Liver (tissue), 9 donors: ENCODE measurements around the gene NUB1. TPM values are rescaled to one million over a fixed set of nuclear protein-coding genes. Genes with fewer than 3 reads are reported as not detected.

Experiments
- DNase-seq: peaks from one replicate; pipeline ENCODE4 v3.0.0-alpha.2; 2017; ENCODE audit warnings: low spot score
- H3K27ac ChIP-seq, 2 donors: one replicate each; pipeline ENCODE4 v1.7.0; 2013; ENCODE audit warnings: inconsistent platforms in 2 of 2, low read length in 2 of 2, control low read depth in 1 of 2, low read depth in 1 of 2, mild to moderate bottlenecking in 1 of 2
- H3K27me3 ChIP-seq, 4 donors: one replicate each; pipeline versions ENCODE4 v1.6.1 to v1.7.0; 2013; ENCODE audit warnings: low read length in 3 of 4, inconsistent platforms in 1 of 4, mild to moderate bottlenecking in 1 of 4, moderate library complexity in 1 of 4; ENCODE audit not compliant: control insufficient read depth in 4 of 4, insufficient read depth in 4 of 4
- H3K36me3 ChIP-seq, 4 donors: one replicate each; pipeline versions ENCODE4 v1.6.1 to v1.7.0; 2013; ENCODE audit warnings: low read length in 3 of 4, mild to moderate bottlenecking in 3 of 4, low read depth in 1 of 4, moderate library complexity in 1 of 4; ENCODE audit not compliant: control insufficient read depth in 4 of 4, insufficient read depth in 3 of 4
- H3K4me1 ChIP-seq, 4 donors: one replicate each; pipeline versions ENCODE4 v1.6.1 to v1.7.0; 2013; ENCODE audit warnings: low read length in 3 of 4, mild to moderate bottlenecking in 3 of 4, moderate library complexity in 1 of 4; ENCODE audit not compliant: control insufficient read depth in 4 of 4, insufficient read depth in 4 of 4
- H3K4me3 ChIP-seq, 3 donors: one replicate each; pipeline versions ENCODE4 v1.6.1 to v1.7.0; 2013; ENCODE audit warnings: low read length in 3 of 3, control low read depth in 1 of 3, low read depth in 1 of 3, mild to moderate bottlenecking in 1 of 3
- H3K9ac ChIP-seq, 2 donors: one replicate each; pipeline ENCODE4 v1.7.0; 2013; ENCODE audit warnings: low read length in 2 of 2, mild to moderate bottlenecking in 2 of 2, moderate library complexity in 2 of 2, control low read depth in 1 of 2, low read depth in 1 of 2
- H3K9me3 ChIP-seq, 4 donors: one replicate each; pipeline versions ENCODE4 v1.6.1 to v1.7.0; 2013; ENCODE audit warnings: low read length in 3 of 4; ENCODE audit not compliant: control insufficient read depth in 4 of 4
- ATF3 ChIP-seq: IDR thresholded peaks from 2 replicates; pipeline ENCODE4 v1.6.1; 2016; ENCODE audit warnings: antibody characterized with exemption
- CTCF ChIP-seq: fragments of 150-350 bp; IDR thresholded peaks from 2 replicates; pipeline ENCODE4 v1.5.1; 2017; ENCODE audit warnings: improper control_type of control experiment, low read depth, low read length; ENCODE audit not compliant: missing input control
- EGR1 ChIP-seq, 2 donors: IDR thresholded peaks; 2 replicates each; pipeline ENCODE4 v1.6.1; 2016 to 2018; ENCODE audit warnings: antibody characterized with exemption in 2 of 2, low read depth in 2 of 2
- FOXA1 ChIP-seq: IDR thresholded peaks from 2 replicates; pipeline ENCODE4 v1.6.1; 2016; ENCODE audit warnings: antibody characterized with exemption
- FOXA2 ChIP-seq: IDR thresholded peaks from 2 replicates; pipeline ENCODE4 v1.6.1; 2016; ENCODE audit warnings: antibody characterized with exemption
- GABPA ChIP-seq, 2 donors: IDR thresholded peaks in 1 of 2; conservative IDR thresholded peaks in 1 of 2; 2 replicates each; pipeline ENCODE4 v1.6.1; 2016; ENCODE audit warnings: antibody characterized with exemption in 2 of 2, mild to moderate bottlenecking in 1 of 2, moderate library complexity in 1 of 2
- HNF4A ChIP-seq, 2 donors: conservative IDR thresholded peaks; 2 replicates each; pipeline ENCODE4 v1.6.1; 2016; ENCODE audit warnings: antibody characterized with exemption in 2 of 2, mild to moderate bottlenecking in 2 of 2
- HNF4G ChIP-seq: IDR thresholded peaks from 2 replicates; pipeline ENCODE4 v1.6.1; 2016; ENCODE audit warnings: antibody characterized with exemption
- JUND ChIP-seq, 2 donors: IDR thresholded peaks; 2 replicates each; pipeline ENCODE4 v1.6.1; 2016; ENCODE audit warnings: antibody characterized with exemption in 2 of 2
- MAX ChIP-seq: IDR thresholded peaks from 2 replicates; pipeline ENCODE4 v1.6.1; 2016; ENCODE audit warnings: antibody characterized with exemption
- RAD21 ChIP-seq, 2 donors: IDR thresholded peaks; 2 replicates each; pipeline ENCODE4 v1.6.1; 2016; ENCODE audit warnings: antibody characterized with exemption in 2 of 2, mild to moderate bottlenecking in 2 of 2
- REST ChIP-seq: IDR thresholded peaks from 2 replicates; pipeline ENCODE4 v1.6.1; 2016; ENCODE audit warnings: antibody characterized with exemption, mild to moderate bottlenecking
- RXRA ChIP-seq, 2 donors: IDR thresholded peaks; 2 replicates each; pipeline ENCODE4 v1.6.1; 2017 to 2018; ENCODE audit warnings: antibody characterized with exemption in 2 of 2, mild to moderate bottlenecking in 1 of 2
- SP1 ChIP-seq: IDR thresholded peaks from 2 replicates; pipeline ENCODE4 v1.6.1; 2018; ENCODE audit warnings: antibody characterized with exemption, mild to moderate bottlenecking
- TAF1 ChIP-seq: conservative IDR thresholded peaks from 2 replicates; pipeline ENCODE4 v1.6.1; 2016; ENCODE audit warnings: antibody characterized with exemption, mild to moderate bottlenecking
- YY1 ChIP-seq: IDR thresholded peaks from 2 replicates; pipeline ENCODE4 v1.6.1; 2016; ENCODE audit warnings: antibody characterized with exemption, mild to moderate bottlenecking
- ZBTB33 ChIP-seq: IDR thresholded peaks from 2 replicates; pipeline ENCODE4 v1.6.1; 2016; ENCODE audit warnings: antibody characterized with exemption
- WGBS: extraction: QIAGEN DNeasy Blood & Tissue Kit; methylation state at CpG from one replicate; pipeline ENCODE4 v1.1.7; 2013; 5-methylcytosine and 5-hydroxymethylcytosine counted together
- polyA plus RNA-seq, 2 donors: library from polyadenylated mRNA; stranded (reverse) in 1 of 2; unstranded in 1 of 2; fragments of 200-250 nt in 1 of 2; fragments of >200 nt in 1 of 2; fragmentation: Nextera tagmentation in 1 of 2; extraction: Ambion mirVana in 1 of 2; gene quantifications; one replicate each; pipeline versions ENCODE4 v1.2.1 to v1.2.3, GENCODE V29; 2013 to 2015
- total RNA-seq, 2 donors: library from RNA; depleted of rRNA; stranded (reverse); fragments of >200 nt; gene quantifications; one replicate each; pipeline ENCODE4 v1.2.3, GENCODE V29; 2014
- donor health status: healthy.
- donor health status: healthy.
- donor health status: healthy.
- donor health status: healthy.
- donor health status: healthy.

Gene NUB1
- total and polyA plus RNA-seq, 4 donors = 14.0 to 27.9 (median 18.8) TPM

- Histone ChIP-seq H3K27ac (no peak overlapping the region), H3K9me3 (peaks cover 0 to 11% (median 2%) of the 10 kb centered on the region in 4 donors), H3K27me3 (no peaks in the 10 kb centered on the region), H3K9ac (no peak overlapping the region), H3K36me3 (no peaks in the 10 kb centered on the region), H3K4me1 (no peaks in the 10 kb centered on the region), H3K4me3 (no peak overlapping the region)
- WGBS = 83% methylated on average over 3 of the region's 3 CpGs
- TF ChIP-seq ATF3 (no peak), CTCF (no peak), YY1 (no peak), RXRA (IDR thresholded peaks at IDR 0.05) (no peak), REST (no peak), SP1 (no peak), FOXA2 (no peak), GABPA (IDR thresholded peaks at IDR 0.05 in 1 of 2, conservative IDR thresholded peaks at IDR 0.05 in 1 of 2) (no peak), ZBTB33 (no peak), RAD21 (IDR thresholded peaks at IDR 0.05) (no peak), TAF1 (no peak), FOXA1 (no peak), MAX (no peak), HNF4G (no peak), JUND (IDR thresholded peaks at IDR 0.05) (no peak), HNF4A (conservative IDR thresholded peaks at IDR 0.05) (no peak)
- no peak for DNase-seq
Measured at GRCh38 chr7:151321341-151321740, 20.3 kb upstream of the NUB1 start.

GRCh38 chr7:151322906-151323305 is 18.7 kb upstream of the NUB1 start:
- no peak overlapping the region for H3K9ac ChIP-seq
- peaks cover 0 to 11% (median 2%) of the 10 kb centered on the region in 4 donors for H3K9me3 ChIP-seq
- DNase-seq = no peak
- no peak overlapping the region for H3K27ac ChIP-seq
- H3K27me3 ChIP-seq = no peaks in the 10 kb centered on the region
- no peaks in the 10 kb centered on the region for H3K4me1 ChIP-seq
- no peaks in the 10 kb centered on the region for H3K36me3 ChIP-seq
- no peak overlapping the region for H3K4me3 ChIP-seq
- TF ChIP-seq HNF4A (conservative IDR thresholded peaks at IDR 0.05) (no peak), TAF1 (no peak), YY1 (no peak), RXRA (IDR thresholded peaks at IDR 0.05) (no peak), HNF4G (no peak), RAD21 (IDR thresholded peaks at IDR 0.05) (no peak), MAX (no peak), JUND (IDR thresholded peaks at IDR 0.05) (no peak), ZBTB33 (no peak), ATF3 (no peak), EGR1 (IDR thresholded peaks at IDR 0.05; ENCODE audit: low read depth in 2 of 2) (no peak), FOXA2 (no peak), SP1 (no peak), FOXA1 (no peak)
